Activated CD4-positive, alpha-beta T cell treated with anti-CD3 and anti-CD28 coated beads, Interleukin-2, amount 10 ng/mL, durations not matched to agents 7 days and 5 days (primary cell): ENCODE measurements around the gene RIMBP3B. TPM values are rescaled to one million over a fixed set of nuclear protein-coding genes. Genes with fewer than 3 reads are reported as not detected.
"Not testable (repeated sequence)": the region's sequence is repeated elsewhere in the genome, so short reads cannot be mapped to it uniquely, and the experiment has no call there.

Experiments used
- CTCF ChIA-PET: fragments of 350-600 bp; sonication (Branson Sonifier 250); formaldehyde crosslinking; loops from one replicate; lab custom pipeline; 2021; ENCODE audit warnings: antibody characterized with exemption; lab: Charles Lee
- POLR2A ChIA-PET: fragments of 350-600 bp; sonication (Branson Sonifier 250); formaldehyde crosslinking; loops from one replicate; lab custom pipeline; 2021; ENCODE audit warnings: antibody characterized with exemption; lab: Charles Lee
- DNase-seq: peaks from one replicate; pipeline ENCODE4 v3.0.0-alpha.2; 2020
- H3K27ac Mint-ChIP-seq: one replicate; pipeline ENCODE4 v1.8.0; 2021; ENCODE audit warnings: mild to moderate bottlenecking, moderate library complexity, mixed read lengths
- H3K27me3 Mint-ChIP-seq: one replicate; pipeline ENCODE4 v1.8.0; 2021; ENCODE audit warnings: mixed read lengths
- H3K36me3 Mint-ChIP-seq: one replicate; pipeline ENCODE4 v1.8.0; 2021; ENCODE audit warnings: low read depth, mixed read lengths
- H3K4me1 Mint-ChIP-seq: one replicate; pipeline ENCODE4 v1.8.0; 2021; ENCODE audit warnings: mixed read lengths
- H3K4me3 Mint-ChIP-seq: one replicate; pipeline ENCODE4 v1.8.0; 2021; ENCODE audit warnings: mild to moderate bottlenecking, moderate library complexity, mixed read lengths
- H3K9me3 Mint-ChIP-seq: one replicate; pipeline ENCODE4 v1.8.0; 2021; ENCODE audit warnings: mixed read lengths
- total RNA-seq, 2 experiments: library from RNA; stranded (reverse); gene quantifications; one replicate each; pipeline ENCODE4 v1.2.3, GENCODE V29; 2021

Gene RIMBP3B
- total RNA-seq, 2 experiments from 2014 or later, result 0.84 to 1.1 TPM

- H3K9me3 Mint-ChIP-seq, H3K36me3 Mint-ChIP-seq, H3K4me1 Mint-ChIP-seq, H3K27me3 Mint-ChIP-seq, POLR2A ChIA-PET, CTCF ChIA-PET, H3K4me3 Mint-ChIP-seq, H3K27ac Mint-ChIP-seq, DNase-seq: not testable (repeated sequence)
These were observed 11.1 kb downstream of the RIMBP3B start for GRCh38 chr22:21394613-21395012.

- H3K36me3 Mint-ChIP-seq, H3K27me3 Mint-ChIP-seq, H3K4me3 Mint-ChIP-seq, H3K9me3 Mint-ChIP-seq, H3K27ac Mint-ChIP-seq, DNase-seq, CTCF ChIA-PET, H3K4me1 Mint-ChIP-seq, POLR2A ChIA-PET: not testable (repeated sequence)
These were observed 17.8 kb downstream of the RIMBP3B start for GRCh38 chr22:21401197-21401969.

GRCh38 chr22:21402763-21403314 lies 19.3 kb downstream of the RIMBP3B start:
- H3K27ac Mint-ChIP-seq, DNase-seq, H3K4me3 Mint-ChIP-seq, CTCF ChIA-PET, H3K36me3 Mint-ChIP-seq, POLR2A ChIA-PET, H3K4me1 Mint-ChIP-seq, H3K9me3 Mint-ChIP-seq, H3K27me3 Mint-ChIP-seq: not testable (repeated sequence)

- POLR2A ChIA-PET, DNase-seq, H3K4me3 Mint-ChIP-seq, CTCF ChIA-PET, H3K4me1 Mint-ChIP-seq, H3K36me3 Mint-ChIP-seq, H3K27ac Mint-ChIP-seq, H3K9me3 Mint-ChIP-seq, H3K27me3 Mint-ChIP-seq: not testable (repeated sequence)
These were observed 23.6 kb downstream of the RIMBP3B start for GRCh38 chr22:21407139-21407538.

- H3K9me3 Mint-ChIP-seq, H3K36me3 Mint-ChIP-seq, POLR2A ChIA-PET, H3K27ac Mint-ChIP-seq, H3K4me1 Mint-ChIP-seq, H3K27me3 Mint-ChIP-seq, H3K4me3 Mint-ChIP-seq, CTCF ChIA-PET, DNase-seq: not testable (repeated sequence)
These were observed 24.2 kb downstream of the RIMBP3B start for GRCh38 chr22:21407792-21408191.

- H3K4me1 Mint-ChIP-seq, H3K9me3 Mint-ChIP-seq, H3K27ac Mint-ChIP-seq, H3K27me3 Mint-ChIP-seq, POLR2A ChIA-PET, H3K36me3 Mint-ChIP-seq, H3K4me3 Mint-ChIP-seq, CTCF ChIA-PET, DNase-seq: not testable (repeated sequence)
These were observed 32.8 kb downstream of the RIMBP3B start for GRCh38 chr22:21416375-21416774.

GRCh38 chr22:21417227-21417746 lies 33.7 kb downstream of the RIMBP3B start, which contains the start of gene HIC2:
TSS of gene HIC2 (plus strand) at chr22:21417371. CDS start at chr22:21442832, 25,461 bp downstream.
- DNase-seq, result peak; percentile 5
- H3K4me1 Mint-ChIP-seq, H3K36me3 Mint-ChIP-seq: not testable (repeated sequence)

GRCh38 chr22:21417853-21418252 lies 34.3 kb downstream of the RIMBP3B start:
- H3K4me1 Mint-ChIP-seq, POLR2A ChIA-PET, H3K27ac Mint-ChIP-seq, CTCF ChIA-PET, H3K36me3 Mint-ChIP-seq, H3K9me3 Mint-ChIP-seq, H3K27me3 Mint-ChIP-seq: not testable (repeated sequence)
- DNase-seq, result peak; percentile 16
- peak overlapping the region; percentile 59 for H3K4me3 Mint-ChIP-seq

More at GRCh38 chr22:21417227-21417746, 33.7 kb downstream of the RIMBP3B start, which contains the start of gene HIC2:
- CTCF ChIA-PET, POLR2A ChIA-PET, H3K9me3 Mint-ChIP-seq, H3K27ac Mint-ChIP-seq, H3K27me3 Mint-ChIP-seq: not testable (repeated sequence)
- peak within 1 kb of the TSS; percentile 59 for H3K4me3 Mint-ChIP-seq

GRCh38 chr22:21418974-21419638 lies 35.6 kb downstream of the RIMBP3B start:
- CTCF ChIA-PET, H3K36me3 Mint-ChIP-seq, H3K4me1 Mint-ChIP-seq, H3K27ac Mint-ChIP-seq, H3K27me3 Mint-ChIP-seq, H3K9me3 Mint-ChIP-seq, POLR2A ChIA-PET, DNase-seq, H3K4me3 Mint-ChIP-seq: not testable (repeated sequence)

- H3K4me3 Mint-ChIP-seq, H3K9me3 Mint-ChIP-seq, H3K4me1 Mint-ChIP-seq, CTCF ChIA-PET, H3K36me3 Mint-ChIP-seq, H3K27me3 Mint-ChIP-seq, H3K27ac Mint-ChIP-seq, POLR2A ChIA-PET: not testable (repeated sequence)
- DNase-seq, result peak; percentile 5
These were observed 36.7 kb downstream of the RIMBP3B start for GRCh38 chr22:21420180-21420763.

GRCh38 chr22:21424084-21424709 lies 40.6 kb downstream of the RIMBP3B start:
- CTCF ChIA-PET, POLR2A ChIA-PET, H3K36me3 Mint-ChIP-seq, H3K4me1 Mint-ChIP-seq, H3K4me3 Mint-ChIP-seq, H3K9me3 Mint-ChIP-seq, H3K27ac Mint-ChIP-seq, DNase-seq, H3K27me3 Mint-ChIP-seq: not testable (repeated sequence)

GRCh38 chr22:21434378-21435233 lies 51.1 kb downstream of the RIMBP3B start:
- H3K27me3 Mint-ChIP-seq, H3K36me3 Mint-ChIP-seq, POLR2A ChIA-PET, CTCF ChIA-PET, H3K4me3 Mint-ChIP-seq, DNase-seq, H3K27ac Mint-ChIP-seq, H3K4me1 Mint-ChIP-seq, H3K9me3 Mint-ChIP-seq: not testable (repeated sequence)
